Keratinocyte (primary cell): ENCODE data around the gene PRKAA1. TPM values are rescaled to one million over a fixed set of nuclear protein-coding genes. Genes with fewer than 3 reads are reported as not detected.

Experiments
- DNase-seq: peaks from one replicate; pipeline ENCODE4 v3.0.0-alpha.2; 2011; ENCODE audit warnings: low read depth, missing footprints, low spot score
- FAIRE-seq: peaks from 2 replicates; lab custom pipeline; 2011; peaks lifted over from hg19 to GRCh38; lab: Jason Lieb, UNC
- H2AFZ ChIP-seq: 2 replicates; pipeline ENCODE4 v1.6.0; 2012; ENCODE audit warnings: low read length, control low read depth, inconsistent platforms; ENCODE audit not compliant: control insufficient read depth
- H3K27ac ChIP-seq: 2 replicates; pipeline ENCODE4 v1.5.1; 2011; ENCODE audit warnings: low read length; ENCODE audit not compliant: control insufficient read depth, insufficient read depth
- H3K27me3 ChIP-seq: 3 replicates; pipeline ENCODE4 v1.6.0; 2011; ENCODE audit warnings: low read length; ENCODE audit not compliant: control insufficient read depth, insufficient read depth; ENCODE audit errors: extremely low read depth
- H3K36me3 ChIP-seq, 2 experiments: 2 replicates in 1 of 2; 3 replicates in 1 of 2; pipeline ENCODE4 v1.5.1; 2011; ENCODE audit warnings: low read length in 2 of 2, mild to moderate bottlenecking in 1 of 2; ENCODE audit not compliant: control insufficient read depth in 2 of 2, insufficient read depth in 2 of 2; ENCODE audit errors: extremely low read depth in 1 of 2
- H3K4me1 ChIP-seq: 3 replicates; pipeline ENCODE4 v1.5.1; 2011; ENCODE audit warnings: low read length; ENCODE audit not compliant: control insufficient read depth, insufficient read depth; ENCODE audit errors: extremely low read depth
- H3K4me2 ChIP-seq: 3 replicates; pipeline ENCODE4 v1.6.0; 2011; ENCODE audit warnings: low read depth, low read length; ENCODE audit not compliant: control insufficient read depth, insufficient read depth; ENCODE audit errors: extremely low read depth
- H3K4me3 ChIP-seq, 3 experiments: fragments of 200-600 bp in 1 of 3; sonication (generic) in 1 of 3; 2 replicates in 2 of 3; 3 replicates in 1 of 3; pipeline ENCODE4 v1.5.1; 2011 to 2016; ENCODE audit warnings: low read length in 3 of 3, mild to moderate bottlenecking in 3 of 3, control low read depth in 2 of 3, inconsistent platforms in 1 of 3, low read depth in 1 of 3, mixed read lengths in 1 of 3, mixed run types in 1 of 3, moderate library complexity in 1 of 3; ENCODE audit not compliant: control insufficient read depth in 2 of 3, insufficient read depth in 2 of 3; ENCODE audit errors: extremely low read depth in 1 of 3
- H3K79me2 ChIP-seq: 2 replicates; pipeline ENCODE4 v1.6.0; 2012; ENCODE audit warnings: low read length; ENCODE audit not compliant: control insufficient read depth, insufficient read depth
- H3K9ac ChIP-seq: 3 replicates; pipeline ENCODE4 v1.6.0; 2011; ENCODE audit warnings: low read length; ENCODE audit not compliant: control insufficient read depth, insufficient read depth; ENCODE audit errors: extremely low read depth
- H3K9me1 ChIP-seq: 3 replicates; pipeline ENCODE4 v1.6.0; 2011; ENCODE audit warnings: low read length; ENCODE audit not compliant: control insufficient read depth, insufficient read depth; ENCODE audit errors: extremely low read depth
- H3K9me3 ChIP-seq: 2 replicates; pipeline ENCODE4 v1.5.1; 2012; ENCODE audit warnings: low read depth, low read length; ENCODE audit not compliant: control insufficient read depth
- H4K20me1 ChIP-seq: 3 replicates; pipeline ENCODE4 v1.6.0; 2011; ENCODE audit warnings: low read length; ENCODE audit not compliant: control insufficient read depth, insufficient read depth; ENCODE audit errors: extremely low read depth
- CTCF ChIP-seq, 3 experiments: IDR thresholded peaks in 1 of 3; conservative IDR thresholded peaks in 1 of 3; optimal IDR thresholded peaks in 1 of 3; 2 replicates in 2 of 3; 3 replicates in 1 of 3; pipeline versions ENCODE3 to v1.5.1; 2011; ENCODE audit warnings: low read length in 3 of 3, mild to moderate bottlenecking in 3 of 3, moderate library complexity in 2 of 3, control low read depth in 1 of 3, inconsistent platforms in 1 of 3; ENCODE audit not compliant: insufficient read depth in 2 of 3; ENCODE audit errors: extremely low read depth in 1 of 3
- EZH2 ChIP-seq: IDR thresholded peaks from one replicate; pipeline ENCODE4 v1.6.1; 2012; ENCODE audit warnings: inconsistent platforms, mild to moderate bottlenecking, low read length, moderate library complexity
- dilution Hi-C: fragments of 300-500 bp; cut with MboI; formaldehyde crosslinking; loops from one replicate; pipeline ENCODE4 v1.7.0; 2020; ENCODE audit warnings: low sequenced_read_pairs; ENCODE audit not compliant: extremely low pct_ligation_motif_present
- polyA plus RNA-seq, 5 experiments: library from polyadenylated mRNA; depleted of rRNA in 3 of 5; stranded (reverse) in 3 of 5; stranded (forward) in 1 of 5; unstranded in 1 of 5; fragments of >200 nt; gene quantifications; 1 replicate in 1 of 5; 2 replicates in 3 of 5; 3 replicates in 1 of 5; pipeline versions ENCODE4 v1.2.1 to v1.2.3, GENCODE V29; 2011 to 2012; ENCODE audit warnings: missing spikeins in 2 of 5, low read depth in 1 of 5, low replicate concordance in 1 of 5

PRKAA1 gene
- polyA plus RNA-seq, 1 donor (not counting 4 experiments of a cell fraction or from before 2014, with no cell fraction given), result 59.3 TPM

- Histone ChIP-seq H4K20me1 (no peaks in the 10 kb centered on the region), H3K27ac (no peak overlapping the region), H2AFZ (no peak overlapping the region), H3K4me1 (peaks cover 14% of the 10 kb centered on the region), H3K9ac (no peak overlapping the region), H3K27me3 (no peaks in the 10 kb centered on the region), H3K36me3 (no peaks in the 10 kb centered on the region), H3K4me2 (no peak overlapping the region), H3K9me3 (no peaks in the 10 kb centered on the region), H3K79me2 (no peaks in the 10 kb centered on the region), H3K9me1 (no peaks in the 10 kb centered on the region), H3K4me3 (no peak overlapping the region)
- TF ChIP-seq CTCF (optimal IDR thresholded peaks at IDR 0.05 in 1 of 3, IDR thresholded peaks at IDR 0.05 in 1 of 3, conservative IDR thresholded peaks at IDR 0.05 in 1 of 3; ENCODE audit: extremely low read depth in 1 of 3, insufficient read depth in 2 of 3, low read length in 3 of 3) (no peak), EZH2 (no peak)
- FAIRE-seq (no peak), DNase-seq (no peak)
- dilution Hi-C loops, result no loop called here
Observed at GRCh38 chr5:40734986-40735385, 63.2 kb downstream of the PRKAA1 start.

- H3K36me3 ChIP-seq, result no peaks in the 10 kb centered on the region
- H3K27me3 ChIP-seq, result no peaks in the 10 kb centered on the region
- FAIRE-seq (no peak), DNase-seq (no peak)
- H3K4me3 ChIP-seq, result no peak overlapping the region
- peaks cover 14% of the 10 kb centered on the region for H3K4me1 ChIP-seq
- no peaks in the 10 kb centered on the region for H3K9me1 ChIP-seq
- no peaks in the 10 kb centered on the region for H3K79me2 ChIP-seq
- no peaks in the 10 kb centered on the region for H4K20me1 ChIP-seq
- TF ChIP-seq EZH2, result no peak
- no peak for TF ChIP-seq CTCF (optimal IDR thresholded peaks at IDR 0.05 in 1 of 3, IDR thresholded peaks at IDR 0.05 in 1 of 3, conservative IDR thresholded peaks at IDR 0.05 in 1 of 3; ENCODE audit: extremely low read depth in 1 of 3, insufficient read depth in 2 of 3, low read length in 3 of 3)
- H3K9me3 ChIP-seq, result no peaks in the 10 kb centered on the region
- no peak overlapping the region for H3K4me2 ChIP-seq
- H3K9ac ChIP-seq, result no peak overlapping the region
- no peak overlapping the region for H2AFZ ChIP-seq
- no peak overlapping the region for H3K27ac ChIP-seq
- dilution Hi-C loops, result no loop called here
Observed at GRCh38 chr5:40733879-40734563, 64.2 kb downstream of the PRKAA1 start.
